ENCODE measurements around the gene ARL6IP6. TPM values are rescaled to one million over a fixed set of nuclear protein-coding genes. Genes with fewer than 3 reads are reported as not detected.

Gene ARL6IP6
- total RNA-seq, 1 experiment from 2014 or later = 32.8 TPM

GRCh38 chr2:152804687-152805408, 86.4 kb downstream of the ARL6IP6 start:
- H3K4me1 Mint-ChIP-seq (ENCODE audit: low read depth, unreplicated experiment) = no peaks in the 10 kb centered on the region
- CTCF ChIA-PET = no interaction called here

GRCh38 chr2:152811916-152812315, 93.5 kb downstream of the ARL6IP6 start:
- no peak overlapping the region for H3K27ac Mint-ChIP-seq (ENCODE audit: unreplicated experiment)
- intact Hi-C loops (cut with micrococcal nuclease; ENCODE audit: unreplicated experiment) = no loop called here
- CTCF ChIA-PET = no interaction called here

More at GRCh38 chr2:152804687-152805408, 86.4 kb downstream of the ARL6IP6 start:
- TF ChIP-seq CTCF (IDR thresholded peaks at IDR 0.05; ENCODE audit: unreplicated experiment) = no peak
- Mint-ChIP-seq H3K27ac (ENCODE audit: unreplicated experiment) (no peak overlapping the region), H3K27me3 (ENCODE audit: unreplicated experiment) (no peaks in the 10 kb centered on the region), H3K9me3 (ENCODE audit: low read depth, unreplicated experiment) (peaks cover 2% of the 10 kb centered on the region), H3K4me3 (ENCODE audit: low read depth, unreplicated experiment) (no peak overlapping the region), H3K36me3 (ENCODE audit: insufficient read depth, unreplicated experiment) (no peaks in the 10 kb centered on the region)
- no peak for DNase-seq
- no TSS peak for BruUV-seq (replicated peaks)
- intact Hi-C loops (cut with micrococcal nuclease; ENCODE audit: unreplicated experiment) = no loop called here

More at GRCh38 chr2:152811916-152812315, 93.5 kb downstream of the ARL6IP6 start:
- Mint-ChIP-seq H3K36me3 (ENCODE audit: insufficient read depth, unreplicated experiment) (no peaks in the 10 kb centered on the region), H3K4me3 (ENCODE audit: low read depth, unreplicated experiment) (no peak overlapping the region), H3K27me3 (ENCODE audit: unreplicated experiment) (no peaks in the 10 kb centered on the region), H3K4me1 (ENCODE audit: low read depth, unreplicated experiment) (peaks cover 9% of the 10 kb centered on the region), H3K9me3 (ENCODE audit: low read depth, unreplicated experiment) (no peaks in the 10 kb centered on the region)
- no peak for DNase-seq
- no peak for TF ChIP-seq CTCF (IDR thresholded peaks at IDR 0.05; ENCODE audit: unreplicated experiment)
- no TSS peak for BruUV-seq (replicated peaks)

Other genes with a start within 250 kb of the ARL6IP6 start
- gene PRPF40A, start 1.2 kb upstream of the ARL6IP6 start, total RNA-seq (2022) = 118 and 140 TPM in 2 replicates

Measured in Calu3 (cell line).